OCI-LY3 (cell line): ENCODE measurements around the gene KCNAB1.

Experiments
- H2AFZ ChIP-seq: fragments of 200-600, 300-600 bp; shearing (Covaris generic); 2 replicates; pipeline ENCODE4 v1.6.0; 2014; ENCODE audit warnings: antibody characterized with exemption, low read depth, low read length
- H3K27ac ChIP-seq: fragments of 200-600, 300-600 bp; sonication (generic); 2 replicates; pipeline ENCODE4 v1.5.1; 2014; ENCODE audit warnings: mild to moderate bottlenecking, low read length, moderate library complexity, mixed read lengths
- H3K27me3 ChIP-seq: fragments of 200-600, 300-600 bp; sonication (generic); 2 replicates; pipeline ENCODE4 v1.6.1; 2014; ENCODE audit warnings: low read depth, low read length, mixed read lengths
- H3K36me3 ChIP-seq: fragments of 200-600, 300-600 bp; sonication (generic); replicated peaks from 2 replicates; pipeline ENCODE3; 2014; ENCODE audit warnings: low read depth, low read length, mixed read lengths
- H3K4me1 ChIP-seq: fragments of 300-600, 200-600 bp; sonication (generic); 2 replicates; pipeline ENCODE4 v1.6.1; 2014; ENCODE audit warnings: low read length, mixed read lengths
- H3K4me2 ChIP-seq: fragments of 200-600, 300-600 bp; sonication (generic); 2 replicates; pipeline ENCODE4 v1.6.1; 2014; ENCODE audit warnings: low read length, mixed read lengths
- H3K4me3 ChIP-seq: fragments of 300-600, 200-600 bp; sonication (generic); 2 replicates; pipeline ENCODE4 v1.5.1; 2014; ENCODE audit warnings: antibody characterized with exemption, mild to moderate bottlenecking, low read length, moderate library complexity
- H3K79me2 ChIP-seq: fragments of 300-600, 200-600 bp; shearing (Covaris generic); 2 replicates; pipeline ENCODE4 v1.6.1; 2014; ENCODE audit warnings: mild to moderate bottlenecking, low read length, mixed read lengths
- H3K9ac ChIP-seq: fragments of 300-600, 200-600 bp; shearing (Covaris generic); 2 replicates; pipeline ENCODE4 v1.6.0; 2014; ENCODE audit warnings: mild to moderate bottlenecking, low read length, moderate library complexity
- H3K9me3 ChIP-seq: fragments of 200-600, 300-600 bp; shearing (Covaris generic); 2 replicates; pipeline ENCODE4 v1.6.1; 2014; ENCODE audit warnings: low read length, mixed read lengths; ENCODE audit not compliant: insufficient read depth
- H4K20me1 ChIP-seq: fragments of 200-600, 300-600 bp; sonication (generic); 2 replicates; pipeline ENCODE4 v1.6.1; 2016; ENCODE audit warnings: low read length, mixed read lengths; ENCODE audit not compliant: insufficient read depth
- EZH2phosphoT487 ChIP-seq: fragments of 200-600 bp; shearing (Covaris generic); IDR thresholded peaks from 2 replicates; pipeline ENCODE4 v1.6.1; 2018; ENCODE audit warnings: antibody characterized with exemption, mixed run types, low read depth
- TF ChIP-seq, protein P1 (sequence below): fragments of 200-600, 300-600 bp; sonication (generic); IDR thresholded peaks from 2 replicates; pipeline ENCODE4 v1.5.1; 2014; ENCODE audit warnings: antibody characterized with exemption, low read length, low read depth

Gene KCNAB1

GRCh38 chr3:156377718-156378117, 257.3 kb downstream of the KCNAB1 start:
- H3K4me3 ChIP-seq = no peak overlapping the region
- no peak overlapping the region for H3K27ac ChIP-seq
- H3K36me3 ChIP-seq = no peaks in the 10 kb centered on the region
- no peak overlapping the region for H3K4me2 ChIP-seq
- no peaks in the 10 kb centered on the region for H3K9me3 ChIP-seq
- H4K20me1 ChIP-seq = no peaks in the 10 kb centered on the region
- TF ChIP-seq EZH2phosphoT487 = no peak
- TF ChIP-seq, protein P1, sequence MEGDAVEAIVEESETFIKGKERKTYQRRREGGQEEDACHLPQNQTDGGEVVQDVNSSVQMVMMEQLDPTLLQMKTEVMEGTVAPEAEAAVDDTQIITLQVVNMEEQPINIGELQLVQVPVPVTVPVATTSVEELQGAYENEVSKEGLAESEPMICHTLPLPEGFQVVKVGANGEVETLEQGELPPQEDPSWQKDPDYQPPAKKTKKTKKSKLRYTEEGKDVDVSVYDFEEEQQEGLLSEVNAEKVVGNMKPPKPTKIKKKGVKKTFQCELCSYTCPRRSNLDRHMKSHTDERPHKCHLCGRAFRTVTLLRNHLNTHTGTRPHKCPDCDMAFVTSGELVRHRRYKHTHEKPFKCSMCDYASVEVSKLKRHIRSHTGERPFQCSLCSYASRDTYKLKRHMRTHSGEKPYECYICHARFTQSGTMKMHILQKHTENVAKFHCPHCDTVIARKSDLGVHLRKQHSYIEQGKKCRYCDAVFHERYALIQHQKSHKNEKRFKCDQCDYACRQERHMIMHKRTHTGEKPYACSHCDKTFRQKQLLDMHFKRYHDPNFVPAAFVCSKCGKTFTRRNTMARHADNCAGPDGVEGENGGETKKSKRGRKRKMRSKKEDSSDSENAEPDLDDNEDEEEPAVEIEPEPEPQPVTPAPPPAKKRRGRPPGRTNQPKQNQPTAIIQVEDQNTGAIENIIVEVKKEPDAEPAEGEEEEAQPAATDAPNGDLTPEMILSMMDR = no peak
- H3K9ac ChIP-seq = no peak overlapping the region
- H3K4me1 ChIP-seq = no peaks in the 10 kb centered on the region
- H3K79me2 ChIP-seq = no peaks in the 10 kb centered on the region
- no peak overlapping the region for H2AFZ ChIP-seq
- peaks cover 6% of the 10 kb centered on the region; the same call in 1 of the 2 replicates for H3K27me3 ChIP-seq

GRCh38 chr3:156378871-156379270, 258.5 kb downstream of the KCNAB1 start:
- no peaks in the 10 kb centered on the region for H3K79me2 ChIP-seq
- no peak for TF ChIP-seq EZH2phosphoT487
- TF ChIP-seq, protein P1 = no peak
- H3K4me3 ChIP-seq = no peak overlapping the region
- H3K4me2 ChIP-seq = no peak overlapping the region
- no peaks in the 10 kb centered on the region for H4K20me1 ChIP-seq
- H3K36me3 ChIP-seq = no peaks in the 10 kb centered on the region
- no peak overlapping the region for H3K27ac ChIP-seq
- no peak overlapping the region for H3K9ac ChIP-seq
- H3K27me3 ChIP-seq = peaks cover 6% of the 10 kb centered on the region; the same call in 1 of the 2 replicates
- no peaks in the 10 kb centered on the region for H3K4me1 ChIP-seq
- H3K9me3 ChIP-seq = no peaks in the 10 kb centered on the region
- no peak overlapping the region for H2AFZ ChIP-seq

DNA sequence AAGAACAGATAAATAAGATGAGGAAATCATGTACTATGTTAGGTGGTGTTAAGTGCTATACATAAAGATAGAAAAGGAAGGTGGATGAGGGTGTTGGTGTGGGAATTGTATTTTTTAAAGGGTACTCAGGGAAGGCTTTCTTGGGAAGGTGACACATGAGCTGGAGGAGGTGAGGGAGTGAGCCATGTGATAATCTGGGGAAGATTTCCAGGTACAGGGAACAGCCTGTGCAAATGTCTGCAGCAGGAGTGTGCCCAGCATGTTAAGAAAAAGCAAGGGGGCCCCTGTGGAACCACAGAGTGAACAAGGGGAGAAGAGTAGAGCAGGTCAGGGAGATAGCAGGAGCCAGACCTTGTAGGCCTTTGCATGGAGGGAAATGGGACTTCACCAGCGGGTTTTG, 258.9 kb downstream of the KCNAB1 start:
- no peak for TF ChIP-seq EZH2phosphoT487
- TF ChIP-seq, protein P1 = no peak
- H3K27ac ChIP-seq = no peak overlapping the region
- H3K36me3 ChIP-seq = no peaks in the 10 kb centered on the region
- no peaks in the 10 kb centered on the region for H3K79me2 ChIP-seq
- no peaks in the 10 kb centered on the region for H4K20me1 ChIP-seq
- peaks cover 7% of the 10 kb centered on the region for H3K27me3 ChIP-seq
- no peak overlapping the region for H3K4me3 ChIP-seq
- no peaks in the 10 kb centered on the region for H3K4me1 ChIP-seq
- no peak overlapping the region for H3K4me2 ChIP-seq
- H3K9me3 ChIP-seq = no peaks in the 10 kb centered on the region
- H2AFZ ChIP-seq = no peak overlapping the region
- H3K9ac ChIP-seq = no peak overlapping the region

DNA sequence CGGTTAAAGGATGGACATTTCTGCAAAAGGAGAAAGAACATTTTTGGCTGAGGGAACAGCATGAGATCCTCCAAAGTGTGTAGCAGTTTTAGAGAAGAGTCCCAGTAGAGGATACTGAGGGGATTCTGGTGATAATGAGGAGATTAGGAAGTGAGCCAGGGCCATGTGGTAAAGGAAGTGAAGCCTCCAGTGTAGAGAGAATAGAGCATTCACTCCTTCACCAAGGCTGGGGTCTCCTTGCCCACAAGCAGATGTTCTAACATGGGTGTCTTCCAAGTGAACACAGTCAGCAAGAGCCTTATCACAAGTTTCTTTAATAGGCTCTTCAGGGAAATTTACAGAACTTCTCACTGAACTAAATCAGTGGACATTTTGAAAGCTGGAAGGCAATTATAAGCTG, 260.9 kb downstream of the KCNAB1 start:
- H3K4me2 ChIP-seq = no peak overlapping the region
- TF ChIP-seq, protein P1 = no peak
- no peak for TF ChIP-seq EZH2phosphoT487

More for the DNA sequence above, 260.9 kb downstream of the KCNAB1 start:
- no peaks in the 10 kb centered on the region for H3K36me3 ChIP-seq
- H3K27ac ChIP-seq = no peak overlapping the region
- no peaks in the 10 kb centered on the region for H3K9me3 ChIP-seq
- H3K4me1 ChIP-seq = no peaks in the 10 kb centered on the region
- peaks cover 22% of the 10 kb centered on the region for H3K27me3 ChIP-seq
- no peak overlapping the region for H3K9ac ChIP-seq
- H3K79me2 ChIP-seq = no peaks in the 10 kb centered on the region
- no peak overlapping the region for H3K4me3 ChIP-seq
- no peak overlapping the region for H2AFZ ChIP-seq
- H4K20me1 ChIP-seq = no peaks in the 10 kb centered on the region
